HG02943 (cell line): ENCODE results near the gene MTNR1B.

ENCODE experiments used
- ATAC-seq: cut with Tn5 transposase; IDR thresholded peaks from one replicate; pipeline ENCODE4 v1.9.1; 2021; ENCODE audit warnings: mild to moderate bottlenecking, low read depth, moderate library complexity; ENCODE audit not compliant: unreplicated experiment

Gene MTNR1B

DNA sequence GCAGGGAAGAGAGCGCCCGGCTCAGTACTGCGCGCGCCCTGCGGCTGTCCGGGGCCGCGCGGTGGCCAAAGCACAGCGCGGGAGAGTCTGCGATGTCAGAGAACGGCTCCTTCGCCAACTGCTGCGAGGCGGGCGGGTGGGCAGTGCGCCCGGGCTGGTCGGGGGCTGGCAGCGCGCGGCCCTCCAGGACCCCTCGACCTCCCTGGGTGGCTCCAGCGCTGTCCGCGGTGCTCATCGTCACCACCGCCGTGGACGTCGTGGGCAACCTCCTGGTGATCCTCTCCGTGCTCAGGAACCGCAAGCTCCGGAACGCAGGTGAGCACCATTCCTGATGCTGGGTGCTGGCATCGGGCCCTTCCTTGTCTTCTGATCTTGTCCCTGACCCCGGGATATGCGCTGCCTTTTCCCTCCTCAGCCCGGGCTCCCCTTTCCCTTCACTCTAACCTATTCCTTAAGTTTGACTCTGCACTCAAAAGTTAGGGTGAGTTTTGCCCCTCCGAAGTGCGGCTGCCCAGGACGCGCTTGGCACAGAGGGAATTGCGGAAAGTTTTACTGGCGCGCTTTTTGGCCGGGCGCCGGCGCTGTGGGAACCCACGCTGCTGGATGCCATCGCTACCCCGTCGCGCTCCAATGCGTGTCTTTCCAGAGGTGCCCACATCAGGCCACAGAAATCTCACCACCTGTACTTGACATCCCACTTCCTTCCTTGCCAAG lies at the start of gene MTNR1B:
Gene MTNR1B (plus strand): TSS at position 18 of the 714 bp plus-strand sequence. CDS start 75 bp downstream, at position 93.
- no peak for ATAC-seq

DNA sequence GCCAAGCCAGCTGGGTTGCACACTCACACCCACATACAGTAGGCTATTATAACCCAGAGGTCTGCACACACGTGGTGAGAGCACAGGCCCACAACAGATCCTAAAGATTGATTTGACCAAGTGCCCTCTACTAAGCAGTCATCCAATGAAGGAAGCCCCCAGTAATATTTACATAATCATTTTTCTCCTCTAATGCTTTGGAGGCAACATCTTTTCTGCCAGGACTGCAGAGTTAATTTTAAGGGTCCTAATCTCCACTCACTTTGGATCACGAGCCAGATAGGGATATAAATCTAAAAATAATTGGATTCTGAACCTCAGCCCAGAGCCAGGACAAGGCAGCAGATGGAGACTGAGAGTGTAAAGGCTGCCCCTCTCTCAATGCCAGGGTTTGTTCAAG lies 49.1 kb upstream of the MTNR1B start:
- no peak for ATAC-seq

DNA sequence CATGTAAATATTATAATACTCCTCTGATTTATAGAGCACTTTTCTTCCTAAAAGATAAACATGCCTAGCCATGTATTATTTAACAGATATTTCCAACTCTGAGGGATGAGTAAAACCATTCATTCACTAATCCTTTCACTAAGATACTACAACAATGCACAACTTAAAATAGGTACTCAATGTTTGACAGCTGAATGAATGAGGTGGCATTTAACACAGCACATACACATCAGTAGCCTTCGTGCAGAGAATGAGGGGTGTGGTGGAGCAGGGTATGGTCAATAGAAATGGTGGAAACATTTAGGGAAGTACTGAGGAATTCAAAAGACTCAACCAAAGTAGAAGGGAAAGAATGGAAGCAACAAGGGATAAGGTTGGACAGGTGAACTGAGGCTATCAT lies 46.7 kb upstream of the MTNR1B start:
- ATAC-seq = no peak

DNA sequence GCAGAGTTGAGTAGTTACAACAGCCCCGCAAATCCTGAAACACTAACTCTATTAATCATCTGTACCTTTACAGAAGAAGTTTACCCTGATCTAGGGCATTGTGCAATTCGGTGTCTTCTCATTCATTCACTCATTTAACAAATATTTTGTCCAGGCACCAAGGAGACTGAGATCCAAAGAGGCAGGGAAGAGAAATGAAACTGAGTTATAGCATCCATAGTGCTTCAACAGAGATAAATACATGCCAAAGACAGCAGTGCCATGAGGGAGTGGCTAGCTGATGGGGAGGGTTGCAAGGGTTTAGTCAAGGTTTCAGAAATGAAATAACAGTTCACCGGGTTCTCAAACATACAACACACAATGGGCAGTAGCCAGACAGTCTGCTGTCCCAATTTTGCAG lies 40.2 kb upstream of the MTNR1B start:
- ATAC-seq = no peak

DNA sequence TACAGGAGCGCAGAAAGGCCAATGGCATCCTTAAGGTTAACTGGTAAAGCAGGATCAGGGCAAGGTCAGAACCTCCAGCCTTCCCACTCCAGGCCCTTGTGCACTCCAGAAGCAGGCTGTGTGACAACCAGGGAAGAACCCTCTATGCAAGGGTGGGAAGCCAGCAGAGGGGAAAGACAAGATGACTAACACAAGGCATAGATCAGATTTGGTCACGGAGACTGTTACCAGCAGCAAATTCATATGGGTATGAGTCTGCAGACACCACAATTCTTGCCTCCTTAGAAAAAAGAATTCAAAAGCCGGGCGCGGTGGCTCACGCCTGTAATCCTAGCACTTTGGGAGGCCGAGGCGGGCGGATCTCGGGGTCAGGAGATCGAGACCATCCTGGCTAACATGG lies 39.8 kb upstream of the MTNR1B start:
- ATAC-seq = no peak

DNA sequence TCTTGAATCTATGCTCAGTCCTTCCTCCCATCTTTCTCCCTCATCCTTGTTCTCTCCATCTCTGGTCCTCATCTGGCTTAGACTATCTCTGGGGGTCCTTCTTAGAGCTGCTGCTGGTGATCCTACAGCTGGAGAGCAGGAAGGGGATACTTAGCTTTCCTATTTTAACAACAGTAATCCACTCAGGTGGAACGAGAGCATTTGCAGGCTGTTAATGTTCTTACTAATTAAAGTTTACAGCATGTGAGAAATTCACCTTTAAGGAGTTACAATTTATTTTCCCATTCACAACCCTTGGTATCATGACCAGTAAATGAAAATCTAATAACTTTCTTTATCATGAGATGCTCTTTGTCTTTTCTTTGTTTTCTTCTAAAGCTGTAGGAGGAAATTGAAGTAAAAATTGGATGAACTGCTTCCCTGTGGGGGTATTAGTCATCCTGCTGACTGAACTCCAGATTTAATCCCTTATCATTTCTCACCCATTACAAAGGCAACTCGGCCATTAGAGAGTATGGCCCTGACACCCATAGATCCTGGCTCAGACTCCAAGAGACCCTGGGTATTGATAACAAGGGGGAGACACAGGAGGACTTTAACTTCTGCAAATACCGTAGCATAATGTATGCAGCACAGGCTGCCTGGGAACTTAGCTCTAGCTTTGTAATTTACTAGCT lies 37.6 kb upstream of the MTNR1B start:
- ATAC-seq = no peak

DNA sequence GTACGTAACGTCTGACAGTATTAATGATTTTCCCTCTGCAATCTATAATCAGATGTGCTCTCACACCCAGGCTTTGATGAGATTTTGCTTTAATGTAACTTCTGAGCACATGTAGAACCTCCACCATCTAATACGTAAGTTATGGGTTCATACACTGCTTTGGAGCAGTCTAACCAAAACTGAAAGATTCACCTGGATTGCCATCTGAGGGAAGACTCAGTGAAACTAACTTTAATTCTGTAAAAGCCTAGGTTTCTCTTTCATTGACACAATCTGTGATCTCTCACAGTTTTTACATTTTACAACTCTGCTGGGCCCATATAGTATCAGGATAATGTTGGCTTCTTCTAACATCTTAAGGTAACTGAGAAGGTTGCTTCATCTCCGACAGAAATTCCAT lies 30.1 kb upstream of the MTNR1B start:
- ATAC-seq = no peak

DNA sequence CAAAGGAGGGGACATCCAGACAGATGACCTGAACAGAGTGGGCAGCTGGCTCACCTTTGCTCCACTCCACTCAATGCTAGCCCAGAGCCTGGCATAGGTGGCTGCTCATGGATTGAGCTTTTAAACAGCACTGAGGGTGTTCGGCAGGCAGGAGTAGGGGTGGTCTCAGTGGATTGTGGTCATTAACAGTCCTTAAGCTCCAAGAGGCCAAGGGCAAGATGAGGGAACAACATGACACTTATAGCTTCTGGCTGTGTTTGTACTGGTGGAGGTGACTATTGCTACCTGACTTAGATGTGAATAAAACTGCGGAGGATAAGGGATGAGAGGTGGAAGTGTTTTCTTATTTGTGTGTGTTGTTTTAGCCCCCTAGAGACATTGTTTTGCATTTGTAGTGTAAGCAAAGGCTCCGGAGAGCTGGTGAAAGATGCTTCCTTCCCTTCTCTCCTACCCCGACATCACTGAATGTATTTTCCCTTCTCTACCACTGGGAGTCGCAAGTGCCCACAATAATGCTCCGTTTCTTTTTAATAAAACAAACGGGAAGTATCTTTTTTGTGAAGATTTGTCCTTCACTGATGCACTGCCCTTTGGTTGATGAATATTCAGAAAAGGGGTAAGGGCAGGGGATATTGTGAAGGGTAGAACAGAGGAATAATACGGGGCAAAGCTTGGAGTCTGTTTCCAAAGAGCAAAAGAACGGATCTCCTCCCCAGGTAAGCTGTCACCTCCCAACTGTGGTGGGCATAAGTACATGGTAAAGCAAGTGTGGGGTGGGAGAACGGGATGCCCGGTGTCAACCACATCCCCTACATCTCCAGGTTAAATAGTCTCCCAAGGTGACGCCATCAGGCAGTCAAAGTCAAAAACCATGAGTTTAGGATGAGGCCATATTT lies 27.5 kb upstream of the MTNR1B start:
- ATAC-seq = no peak

DNA sequence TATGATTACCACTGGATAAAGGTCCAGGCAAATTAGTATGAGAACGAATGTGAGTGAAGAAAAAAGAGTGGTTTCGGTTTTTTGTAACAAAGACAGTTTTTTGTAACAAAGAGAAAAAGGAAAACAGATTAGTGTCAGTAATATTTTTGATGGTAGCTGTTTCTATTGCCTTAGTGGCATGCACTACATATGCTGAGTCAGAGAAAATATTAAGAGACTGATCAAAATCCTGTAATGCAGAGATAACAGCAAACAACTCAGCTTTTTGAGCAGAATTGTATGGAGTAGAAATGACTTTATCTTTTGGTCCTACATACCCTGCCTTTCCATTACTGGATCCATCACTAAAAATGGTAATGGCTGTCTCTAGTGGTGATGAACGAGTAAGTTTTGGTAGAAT lies 22.7 kb upstream of the MTNR1B start:
- ATAC-seq = no peak

DNA sequence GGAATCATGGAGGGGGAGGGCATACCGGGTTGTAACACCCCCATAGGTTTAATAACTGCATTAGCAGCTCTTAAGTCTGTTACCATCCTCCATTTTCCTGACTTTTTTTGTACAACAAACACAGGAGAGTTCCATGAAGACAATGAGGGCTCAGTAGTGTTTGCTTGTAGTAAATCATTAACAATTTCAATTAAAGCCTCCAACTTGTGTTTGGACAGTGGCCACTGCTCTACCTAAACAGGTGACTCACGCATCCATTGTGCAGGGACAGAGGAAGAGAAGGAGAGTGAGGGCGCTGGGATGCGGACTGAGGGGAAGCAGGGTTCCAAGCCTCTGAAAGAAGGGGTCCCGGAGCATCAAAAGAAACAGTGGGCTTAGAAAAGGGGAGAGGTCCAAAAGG lies 21.3 kb upstream of the MTNR1B start:
- ATAC-seq = no peak

DNA sequence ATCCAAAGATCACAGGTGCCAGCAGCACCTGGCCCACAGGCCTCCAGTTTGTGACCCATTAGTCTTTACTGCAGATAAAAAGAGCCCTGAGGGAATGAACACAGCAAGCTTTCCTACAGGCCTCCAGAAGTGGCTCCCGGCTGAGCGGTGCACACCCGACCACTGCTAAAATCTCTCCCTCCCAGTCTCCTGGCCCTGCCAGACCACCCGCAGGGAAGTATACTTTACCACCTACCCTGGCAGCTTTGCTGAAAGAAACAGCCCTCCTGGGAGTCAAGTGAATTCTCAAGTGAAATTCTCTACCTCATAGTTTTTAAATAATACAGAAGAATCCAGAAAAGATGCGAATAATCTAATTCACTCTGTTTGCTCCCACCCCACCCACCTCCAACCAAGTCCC lies 15.4 kb upstream of the MTNR1B start:
- no peak for ATAC-seq

DNA sequence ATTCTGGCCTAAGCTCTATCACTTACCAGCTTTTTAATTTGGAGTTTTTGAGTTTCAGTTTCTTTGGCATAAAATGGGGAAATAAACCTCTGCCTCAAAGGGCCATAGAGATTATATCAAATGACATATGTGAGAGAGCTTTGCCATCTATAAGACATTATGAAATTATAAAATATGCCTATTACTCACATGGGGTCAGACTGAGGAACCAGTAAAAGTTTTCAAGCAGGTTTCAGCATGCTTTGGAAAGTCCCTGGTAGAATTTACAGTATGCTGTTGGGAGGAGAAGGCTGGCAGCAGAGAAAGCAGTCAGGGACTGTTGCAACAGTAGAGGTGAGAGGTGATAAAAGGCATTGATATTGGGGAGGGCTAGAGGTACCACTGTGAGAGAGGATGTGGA lies 13.6 kb upstream of the MTNR1B start:
- no peak for ATAC-seq

DNA sequence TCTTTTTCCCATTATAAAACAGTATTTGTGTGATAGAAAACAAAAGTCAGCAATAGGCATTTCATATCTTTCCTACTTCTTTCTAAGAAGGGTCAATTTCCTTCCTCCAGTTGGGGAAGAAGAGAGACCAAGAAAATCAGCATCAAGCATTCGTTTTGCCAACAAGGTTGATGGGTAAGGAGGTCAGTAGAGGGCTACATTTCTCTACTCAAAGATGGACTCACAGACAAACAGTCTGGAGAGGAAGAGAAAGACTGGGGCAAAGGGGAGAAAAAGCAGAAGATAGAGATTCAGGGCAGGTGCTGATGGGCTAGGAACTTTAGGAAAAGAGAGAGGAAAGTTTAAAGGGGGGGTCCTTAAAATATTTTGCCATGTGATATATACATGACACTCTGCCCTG lies 8.6 kb upstream of the MTNR1B start:
- no peak for ATAC-seq

DNA sequence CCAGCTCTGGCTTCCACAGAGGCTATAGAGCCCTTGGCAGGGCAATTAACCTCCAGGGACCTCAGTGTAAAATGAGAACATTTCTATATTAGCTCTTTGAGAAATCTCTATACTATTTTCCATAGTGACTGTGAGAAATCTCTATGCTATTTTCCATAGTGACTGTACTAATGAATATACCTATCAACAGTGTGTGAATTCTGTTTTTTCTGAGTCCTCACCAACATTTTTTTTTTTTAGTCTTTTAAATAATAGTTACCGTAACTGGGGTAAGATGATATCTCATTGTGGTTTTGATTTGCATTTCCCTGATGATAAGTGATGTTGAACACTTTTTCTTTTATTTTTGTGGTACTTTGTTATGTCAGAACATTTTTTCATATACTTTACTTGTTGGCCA lies 7.0 kb upstream of the MTNR1B start:
- ATAC-seq = no peak

DNA sequence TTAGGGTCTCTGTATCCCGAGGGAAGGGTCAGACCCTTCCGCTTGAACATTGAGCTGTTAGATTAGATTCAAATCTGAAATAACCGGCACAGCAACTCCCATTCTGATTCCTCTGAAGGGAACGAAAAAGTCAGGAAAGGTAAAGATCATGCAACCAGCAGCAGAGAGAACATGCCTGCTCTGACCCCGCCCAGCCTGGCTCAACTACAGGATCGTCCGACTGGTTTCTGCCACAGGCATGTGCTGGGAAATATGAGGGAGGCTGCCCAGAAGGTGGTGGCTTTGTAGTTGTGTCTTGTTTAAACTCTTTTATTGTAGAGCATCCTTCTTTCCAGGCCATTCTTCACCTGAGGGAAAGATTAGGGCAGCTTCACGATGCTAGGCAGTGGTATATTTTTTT lies 5.0 kb upstream of the MTNR1B start:
- no peak for ATAC-seq

DNA sequence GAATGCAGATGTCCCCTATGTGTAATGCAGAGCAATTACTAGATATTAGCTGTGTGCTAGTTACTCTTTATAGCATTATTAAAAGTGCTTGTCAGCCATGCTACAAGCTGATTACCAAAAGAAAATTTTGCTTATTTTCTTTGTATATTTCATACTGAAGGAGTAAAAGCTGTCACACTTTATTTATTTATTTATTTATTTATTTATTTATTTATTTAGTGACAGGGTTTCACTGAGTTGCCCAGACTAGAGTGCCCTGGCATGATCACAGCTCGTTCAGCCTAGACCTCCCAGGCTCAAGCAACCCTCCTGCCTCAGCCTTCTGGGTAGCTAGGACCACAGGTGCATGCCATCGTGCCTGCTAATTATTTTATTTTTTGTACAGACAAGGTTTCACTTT lies 4.3 kb upstream of the MTNR1B start:
- no peak for ATAC-seq

DNA sequence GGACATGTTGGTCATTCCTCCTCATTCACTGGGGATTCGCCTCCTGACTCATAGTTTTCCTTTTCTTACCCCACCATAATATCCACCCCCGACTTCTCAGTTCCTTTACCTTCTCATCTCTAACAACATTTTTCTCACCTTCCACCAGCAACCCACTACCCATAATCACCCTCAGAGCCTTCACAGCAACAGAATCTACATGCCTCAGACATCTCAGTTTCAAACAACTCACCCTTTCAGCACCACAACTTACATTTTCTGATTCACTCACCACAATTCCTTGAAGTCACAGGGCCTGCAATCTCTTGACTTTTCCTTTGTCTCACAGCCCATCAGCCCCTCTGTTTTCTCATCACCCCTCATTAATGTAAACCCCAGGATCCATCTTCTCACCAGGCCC lies 2.3 kb upstream of the MTNR1B start:
- ATAC-seq = no peak

DNA sequence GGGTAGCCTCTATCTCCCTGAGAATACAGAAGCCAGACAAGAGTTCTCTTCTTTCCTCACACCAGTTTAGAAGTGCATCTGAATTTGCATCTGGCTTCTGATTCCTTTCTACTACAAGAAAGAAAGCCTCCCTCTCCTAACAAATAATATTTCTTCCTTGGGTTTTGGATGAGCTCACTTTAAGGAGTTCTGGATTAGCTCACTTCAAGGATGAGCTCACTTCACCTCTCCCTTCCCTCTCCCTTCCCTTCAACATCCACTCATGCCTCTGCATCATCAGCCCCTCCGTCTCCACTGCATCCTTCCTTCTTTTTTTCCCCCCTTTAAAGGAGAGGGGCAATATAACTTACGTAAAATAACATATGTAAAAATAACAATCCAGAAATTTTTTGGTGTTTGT lies 1.6 kb upstream of the MTNR1B start:
- ATAC-seq = no peak

DNA sequence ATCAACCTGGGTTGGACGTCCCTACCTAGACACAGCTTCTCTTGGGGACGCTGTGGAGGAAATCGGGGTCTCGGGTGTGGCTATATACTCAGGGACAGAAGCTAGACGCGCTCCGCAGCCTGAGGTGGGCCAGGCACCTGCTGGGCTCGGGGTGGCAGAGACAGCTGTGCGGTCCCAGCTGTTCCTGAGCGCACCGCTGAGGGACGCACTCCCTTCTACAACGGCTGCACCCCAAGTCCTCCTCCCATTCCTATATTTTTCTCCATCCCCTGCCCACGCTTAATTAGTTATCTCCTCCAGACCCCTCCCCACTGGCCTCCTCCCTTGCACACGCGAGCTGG lies 188 bp upstream of the MTNR1B start:
- no peak for ATAC-seq

DNA sequence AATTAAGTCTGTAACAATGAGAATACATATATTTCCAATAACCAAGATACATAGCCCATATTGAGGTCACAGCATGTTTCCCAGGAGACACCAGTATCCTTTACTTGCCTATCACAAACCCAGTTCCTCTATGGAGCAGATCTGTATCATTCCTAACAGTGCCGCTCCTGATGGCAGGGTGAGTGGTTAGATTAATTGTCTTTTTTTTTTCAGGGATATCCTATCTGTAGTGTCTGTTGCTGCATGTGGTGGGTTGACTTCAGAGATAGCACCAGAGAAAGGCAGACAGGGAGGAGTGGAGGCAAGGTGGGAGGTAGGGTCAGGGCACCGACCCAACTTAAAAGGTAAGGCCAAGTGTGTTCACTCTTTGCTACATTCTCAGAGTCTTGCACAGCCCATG lies 2.8 kb downstream of the MTNR1B start:
- ATAC-seq = no peak

DNA sequence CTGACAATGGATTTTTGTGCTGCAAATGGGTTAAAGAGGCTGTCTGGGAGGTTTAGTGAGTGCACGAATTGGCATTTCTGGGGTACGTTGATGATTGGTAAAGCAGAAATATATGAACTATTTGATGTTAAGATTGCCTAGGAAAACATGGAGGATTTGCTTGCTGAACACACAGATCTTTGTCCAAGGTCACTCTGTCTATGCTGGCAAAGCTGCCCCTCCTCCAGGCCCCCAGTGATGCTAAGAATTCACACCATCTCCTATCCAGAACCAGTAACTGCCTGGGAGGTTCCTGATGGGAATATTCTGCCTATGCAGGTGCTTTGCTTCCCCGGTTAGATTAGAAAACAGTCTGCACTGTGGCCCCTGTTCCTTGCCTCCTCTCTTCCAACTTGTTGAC lies 5.8 kb downstream of the MTNR1B start:
- no peak for ATAC-seq

DNA sequence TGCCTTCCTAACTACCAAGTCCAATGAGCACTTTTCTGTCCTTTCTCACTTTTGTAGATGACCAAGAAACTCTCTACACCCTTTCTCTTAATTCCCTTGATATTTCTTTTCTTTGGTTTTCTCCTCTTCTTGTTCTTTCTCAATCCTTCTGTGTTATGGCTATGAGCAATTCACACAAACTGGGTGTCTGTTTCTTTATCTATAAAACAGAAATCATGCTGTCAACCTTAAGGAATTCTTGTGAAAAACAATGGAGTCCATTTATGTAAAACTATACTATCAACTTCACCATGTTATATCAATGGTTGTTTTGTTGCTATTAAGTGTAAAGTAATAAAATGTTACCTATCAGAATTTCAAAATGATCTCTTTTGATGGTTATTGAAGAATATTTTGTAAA lies 7.2 kb downstream of the MTNR1B start:
- ATAC-seq = no peak
